HG03565 (cell line): ENCODE data around the gene CNOT4.
A peak's percentile ranks its signal among the peaks of the same experiment; 100 is the strongest.
"Not testable (repeated sequence)": the region's sequence is repeated elsewhere in the genome, so short reads cannot be mapped to it uniquely, and the experiment has no call there.

Experiments used
- ATAC-seq: cut with Tn5 transposase; IDR thresholded peaks from one replicate; pipeline ENCODE4 v1.9.1; 2021; ENCODE audit warnings: mild to moderate bottlenecking, moderate library complexity; ENCODE audit not compliant: unreplicated experiment

CNOT4 gene

DNA sequence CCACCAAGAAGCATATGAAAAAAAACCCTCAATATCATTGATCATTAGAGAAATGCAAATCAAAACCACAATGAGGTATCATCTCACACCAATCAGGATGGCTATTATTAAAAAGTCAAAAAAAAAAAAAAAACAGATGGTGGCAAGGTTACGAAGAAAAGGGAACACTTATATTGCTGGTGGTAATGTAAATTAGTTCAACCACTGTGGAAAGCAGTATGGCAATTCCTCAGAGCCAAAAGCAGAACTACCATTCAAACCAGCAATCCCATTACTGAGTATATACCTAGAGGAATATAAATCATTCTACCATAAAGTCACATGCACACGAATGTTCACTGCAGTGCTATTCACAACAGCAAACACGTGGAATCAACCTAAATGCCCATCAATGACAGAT is 46.0 kb downstream of the CNOT4 start:
- no peak for ATAC-seq

DNA sequence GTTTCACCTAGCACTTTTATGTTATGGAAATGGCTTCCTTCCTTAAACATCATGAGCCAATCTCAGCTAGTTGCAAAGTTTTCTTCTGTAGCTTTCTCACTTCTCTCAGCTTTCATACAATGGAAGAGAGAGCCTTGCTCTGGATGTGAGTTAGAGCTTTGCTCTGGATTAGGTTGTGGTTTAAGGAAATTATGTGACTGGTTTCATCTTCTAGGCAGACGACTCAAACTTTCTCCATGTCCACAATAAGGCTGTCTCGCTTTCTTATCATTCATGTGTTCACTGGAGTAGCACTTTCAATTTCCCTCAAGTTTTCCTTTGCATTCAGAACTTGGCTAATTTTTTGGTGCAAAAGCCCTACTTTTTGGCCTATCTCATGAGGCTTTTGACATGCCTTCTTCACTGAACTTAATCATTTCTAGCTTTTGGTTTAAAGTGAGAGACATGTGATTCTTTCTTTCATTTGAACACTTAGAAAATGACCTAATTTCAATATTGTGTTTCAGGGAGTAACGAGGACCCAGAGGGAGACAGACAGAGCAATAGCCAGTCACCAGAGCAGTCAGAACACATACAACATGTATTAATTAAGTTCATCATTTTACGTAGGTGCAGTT is 49.8 kb downstream of the CNOT4 start:
- peak; percentile 50 for ATAC-seq

- no peak for ATAC-seq
Measured at GRCh38 chr7:135459076-135459475, 50.8 kb downstream of the CNOT4 start.

- peak; percentile 67 for ATAC-seq
Measured at GRCh38 chr7:135454060-135454459, 55.8 kb downstream of the CNOT4 start.

- no peak for ATAC-seq
Measured at GRCh38 chr7:135449436-135449835, 60.5 kb downstream of the CNOT4 start.

- ATAC-seq: no peak
Measured at GRCh38 chr7:135448753-135449152, 61.1 kb downstream of the CNOT4 start.

GRCh38 chr7:135447748-135448147 is 62.2 kb downstream of the CNOT4 start:
- ATAC-seq: no peak

DNA sequence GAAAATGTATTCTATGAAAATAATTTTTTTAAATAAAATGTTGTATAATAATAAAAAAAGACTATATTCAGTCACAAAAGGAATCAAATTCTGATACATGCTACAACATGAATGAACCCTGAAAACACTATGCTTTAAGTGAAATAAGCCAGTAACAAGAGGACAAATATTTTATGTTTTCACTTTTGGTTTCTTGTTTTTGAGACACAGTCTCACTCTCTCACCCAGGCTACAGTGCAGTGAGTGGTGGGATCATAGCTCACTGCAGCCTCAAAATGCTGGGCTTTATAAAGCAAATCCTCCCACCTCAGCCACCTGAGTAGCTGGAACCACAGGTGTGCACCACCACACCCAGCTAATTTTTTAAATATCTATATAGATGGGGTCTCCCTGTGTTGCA is 64.2 kb downstream of the CNOT4 start:
- ATAC-seq: no peak

- not testable (repeated sequence) for ATAC-seq
Measured at GRCh38 chr7:135445266-135445665, 64.6 kb downstream of the CNOT4 start.

GRCh38 chr7:135441791-135442190 is 68.1 kb downstream of the CNOT4 start:
- ATAC-seq: no peak

DNA sequence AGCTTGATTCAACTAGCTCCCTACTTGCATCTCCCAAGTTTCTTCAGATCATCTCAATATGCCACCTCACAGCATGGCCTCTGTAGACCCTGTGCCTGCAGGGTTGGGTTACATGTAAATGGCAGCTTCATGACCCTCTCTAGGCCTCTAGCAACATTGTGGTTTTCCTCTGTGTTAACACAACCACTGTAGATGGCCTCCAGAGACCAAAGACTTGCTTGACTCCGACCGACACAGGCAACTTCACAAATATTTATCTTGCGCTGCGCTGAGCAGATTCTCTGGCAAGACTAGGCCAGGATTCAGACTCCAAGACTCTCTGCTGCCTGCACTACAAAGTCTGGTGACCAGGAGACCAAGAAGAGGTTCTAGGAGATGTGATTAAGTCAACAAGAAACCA is 75.9 kb downstream of the CNOT4 start:
- ATAC-seq: no peak

DNA sequence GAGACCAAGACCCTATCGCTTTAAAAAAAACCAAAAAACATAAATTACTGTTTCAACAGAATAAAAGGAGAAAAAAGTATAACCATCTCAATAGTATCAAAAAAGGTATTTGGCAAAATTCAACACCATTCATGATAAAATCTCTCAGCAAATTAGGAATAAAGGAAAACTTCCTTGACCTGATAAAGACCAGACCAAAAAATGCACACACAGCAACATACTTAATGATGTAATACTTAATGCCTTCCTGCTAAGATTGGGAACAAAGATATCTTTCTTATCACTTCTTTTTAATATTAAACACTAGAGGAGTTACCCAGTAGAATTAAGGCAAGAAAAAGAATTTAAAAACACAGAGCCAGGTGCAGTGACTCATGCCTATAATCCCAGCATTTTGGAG is 79.3 kb downstream of the CNOT4 start:
- ATAC-seq: no peak

DNA sequence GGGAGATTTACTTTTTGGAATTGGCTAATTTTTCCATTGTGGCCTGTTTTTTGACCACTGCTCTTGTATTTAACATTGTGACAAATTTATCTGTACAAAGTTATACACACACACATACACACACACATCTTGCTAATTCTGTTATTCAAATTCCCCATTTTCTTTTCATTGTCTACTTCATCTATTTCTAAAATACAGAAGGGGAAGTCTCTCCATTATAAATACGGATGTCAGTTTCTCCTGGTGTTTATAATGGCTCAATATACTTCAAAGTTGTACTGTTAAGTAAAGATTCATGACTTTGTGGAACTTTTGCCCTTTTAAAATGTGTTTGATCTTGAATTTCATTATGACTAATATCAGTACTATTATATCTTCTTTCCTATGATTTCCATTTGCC is 81.0 kb downstream of the CNOT4 start:
- no peak for ATAC-seq

DNA sequence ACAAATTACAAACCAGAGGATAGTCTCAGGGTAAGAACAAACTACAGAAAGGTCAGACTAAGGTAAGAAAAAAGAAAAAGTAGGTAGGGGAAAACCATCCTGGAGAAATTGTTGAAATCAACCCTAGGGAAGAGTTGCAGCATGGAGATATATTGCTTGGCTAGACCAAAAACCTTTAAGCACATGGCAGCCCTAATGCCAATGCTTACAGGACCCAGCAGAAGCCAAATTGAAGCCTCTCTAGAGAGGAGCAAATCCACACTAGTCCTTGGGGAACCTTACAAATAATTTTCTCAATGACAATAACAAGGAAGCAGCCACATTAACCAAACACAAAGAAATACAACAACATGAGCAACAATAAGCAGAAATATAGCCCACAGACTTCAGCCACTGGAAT is 81.9 kb downstream of the CNOT4 start:
- no peak for ATAC-seq

DNA sequence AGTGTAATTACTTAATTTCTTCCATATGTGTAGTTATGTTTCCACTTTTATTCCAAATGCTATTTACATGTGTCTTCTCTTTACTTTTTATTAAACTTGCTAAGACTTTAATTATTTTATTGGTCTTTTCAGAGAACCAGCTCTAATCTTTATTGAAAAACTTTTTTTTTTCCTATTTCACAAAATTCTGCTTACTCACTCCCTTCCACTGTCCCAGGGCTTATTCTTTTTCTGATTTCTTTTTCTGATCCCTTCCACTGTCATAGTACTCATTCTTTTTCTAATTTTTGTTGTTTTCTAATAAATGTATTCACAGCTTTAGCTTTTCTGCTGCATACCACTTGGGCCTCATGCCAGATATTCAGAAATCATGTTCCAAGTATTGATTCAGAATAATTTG is 82.7 kb downstream of the CNOT4 start:
- ATAC-seq: no peak

- ATAC-seq: no peak
Measured at GRCh38 chr7:135425036-135425435, 84.9 kb downstream of the CNOT4 start.

- no peak for ATAC-seq
Measured at GRCh38 chr7:135420786-135421185, 89.1 kb downstream of the CNOT4 start.

- ATAC-seq: no peak
Measured at GRCh38 chr7:135416431-135416830, 93.5 kb downstream of the CNOT4 start.

GRCh38 chr7:135414850-135415439 is 95.0 kb downstream of the CNOT4 start:
- no peak for ATAC-seq

DNA sequence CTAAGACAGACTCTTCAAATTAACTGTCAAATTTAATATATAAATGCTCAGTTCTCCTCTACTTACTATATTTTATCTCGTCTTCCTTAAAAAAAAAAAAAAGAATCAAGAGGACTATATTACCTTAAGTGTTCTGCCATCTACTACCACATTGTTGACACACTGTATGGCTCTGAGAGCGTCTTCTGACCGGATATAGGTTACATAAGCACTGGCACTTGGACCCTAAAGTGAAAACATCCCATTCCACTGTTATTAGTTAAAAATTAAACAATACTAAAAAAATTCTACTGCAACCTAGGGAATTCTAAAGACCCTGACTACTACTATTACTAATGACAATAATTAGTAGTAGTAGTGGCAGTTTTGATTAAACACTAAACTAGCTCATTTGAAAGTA is 95.7 kb downstream of the CNOT4 start:
- ATAC-seq: no peak

GRCh38 chr7:135411098-135411497 is 98.8 kb downstream of the CNOT4 start:
- no peak for ATAC-seq

- ATAC-seq: no peak
Measured at GRCh38 chr7:135410543-135410942, 99.4 kb downstream of the CNOT4 start.
